ENCODE measurements around the gene SGIP1.

The SGIP1 gene

DNA sequence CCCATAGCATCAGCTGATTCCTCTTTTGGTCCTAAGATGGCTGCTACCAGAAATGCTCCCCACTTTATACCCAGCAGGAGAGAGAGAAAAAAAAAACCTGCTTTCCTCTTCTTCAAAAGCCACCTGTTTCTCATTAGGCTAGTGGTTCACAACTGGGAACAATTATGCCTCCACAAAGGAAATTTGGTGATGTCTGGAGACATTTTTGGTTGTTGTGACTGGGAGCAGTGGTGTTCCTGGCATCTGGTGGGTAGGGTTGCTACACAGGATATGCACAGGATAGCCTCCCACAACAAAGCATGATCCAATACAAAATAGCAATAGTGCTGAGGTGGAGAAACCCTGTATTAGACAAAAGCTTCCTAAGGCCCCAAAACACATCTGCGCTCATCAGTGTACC lies 38.5 kb upstream of the SGIP1 start:
- Histone ChIP-seq H3K27me3 (ENCODE audit: insufficient read depth, low read length) (no peaks in the 10 kb centered on the region), H3K9ac (ENCODE audit: low read length) (no peak overlapping the region), H2BK5ac (ENCODE audit: low read depth, low read length, poor library complexity) (no peak overlapping the region), H2AK5ac (ENCODE audit: low read length) (no peak overlapping the region), H4K91ac (ENCODE audit: low read depth, low read length) (no peak overlapping the region), H3K79me2 (ENCODE audit: control insufficient read depth, insufficient read depth, low read length, poor library complexity) (no peaks in the 10 kb centered on the region), H3K14ac (ENCODE audit: low read length) (no peak overlapping the region), H4K8ac (ENCODE audit: low read depth, low read length) (no peak overlapping the region), H3K27ac (ENCODE audit: low read depth, low read length) (no peak overlapping the region), H3K4me3 (ENCODE audit: low read depth, low read length) (no peak overlapping the region), H3K23ac (ENCODE audit: low read length) (no peak overlapping the region), H3K36me3 (ENCODE audit: control insufficient read depth in 1 of 2, insufficient read depth in 2 of 2, low read length in 2 of 2) (no peaks in the 10 kb centered on the region), H3K18ac (ENCODE audit: low read length) (no peak overlapping the region), H4K12ac (ENCODE audit: low read depth, low read length) (no peak overlapping the region), H2BK120ac (ENCODE audit: insufficient read depth, low read length, poor library complexity) (no peak overlapping the region), H3K4me2 (ENCODE audit: low read length) (no peak overlapping the region), H3K4ac (ENCODE audit: low read depth, low read length) (no peak overlapping the region), H2AFZ (ENCODE audit: insufficient read depth, low read length, poor library complexity) (no peak overlapping the region), H3K4me1 (ENCODE audit: control insufficient read depth in 1 of 2, insufficient read depth in 2 of 2, low read length in 2 of 2) (no peaks in the 10 kb centered on the region), H2BK12ac (ENCODE audit: low read length) (no peak overlapping the region), H3K9me3 (ENCODE audit: insufficient read depth, low read depth, low read length) (no peaks in the 10 kb centered on the region), H3K79me1 (ENCODE audit: low read length) (no peaks in the 10 kb centered on the region)
- no peak for DNase-seq
- no CpG with 5 or more reads among the region's 1 CpG for WGBS (ENCODE audit: extremely low coverage, insufficient coverage, insufficient read length)

DNA sequence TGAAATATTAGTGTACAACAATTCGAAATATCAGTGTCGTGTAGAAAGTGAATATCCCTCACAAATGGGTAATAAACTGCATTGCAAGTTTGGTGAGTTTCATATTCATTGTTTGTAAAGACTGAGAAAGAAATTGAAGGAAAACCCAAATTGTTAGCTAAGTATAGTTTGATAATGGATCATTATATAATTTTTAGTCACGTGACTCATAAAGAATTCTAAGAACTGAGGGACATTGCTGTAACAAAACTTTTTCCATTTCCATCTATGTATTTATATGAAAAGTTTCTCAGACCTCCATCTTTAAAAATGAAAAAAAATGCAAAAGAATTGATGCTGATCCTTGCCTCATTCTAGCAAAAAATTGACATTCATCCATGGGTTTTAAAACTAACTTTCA lies 36.0 kb upstream of the SGIP1 start:
- Histone ChIP-seq H3K9ac (ENCODE audit: low read length) (no peak overlapping the region), H4K8ac (ENCODE audit: low read depth, low read length) (no peak overlapping the region), H3K23ac (ENCODE audit: low read length) (no peak overlapping the region), H3K4ac (ENCODE audit: low read depth, low read length) (no peak overlapping the region), H3K4me2 (ENCODE audit: low read length) (no peak overlapping the region), H4K12ac (ENCODE audit: low read depth, low read length) (no peak overlapping the region), H3K36me3 (ENCODE audit: control insufficient read depth in 1 of 2, insufficient read depth in 2 of 2, low read length in 2 of 2) (no peaks in the 10 kb centered on the region), H4K91ac (ENCODE audit: low read depth, low read length) (no peak overlapping the region), H2BK12ac (ENCODE audit: low read length) (no peak overlapping the region), H2AFZ (ENCODE audit: insufficient read depth, low read length, poor library complexity) (no peak overlapping the region), H3K4me1 (ENCODE audit: control insufficient read depth in 1 of 2, insufficient read depth in 2 of 2, low read length in 2 of 2) (no peaks in the 10 kb centered on the region), H3K27ac (ENCODE audit: low read depth, low read length) (no peak overlapping the region), H2BK120ac (ENCODE audit: insufficient read depth, low read length, poor library complexity) (no peak overlapping the region), H2AK5ac (ENCODE audit: low read length) (no peak overlapping the region), H2BK5ac (ENCODE audit: low read depth, low read length, poor library complexity) (no peak overlapping the region), H3K14ac (ENCODE audit: low read length) (no peak overlapping the region), H3K79me1 (ENCODE audit: low read length) (no peaks in the 10 kb centered on the region), H3K18ac (ENCODE audit: low read length) (no peak overlapping the region), H3K79me2 (ENCODE audit: control insufficient read depth, insufficient read depth, low read length, poor library complexity) (no peaks in the 10 kb centered on the region), H3K9me3 (ENCODE audit: insufficient read depth, low read depth, low read length) (no peaks in the 10 kb centered on the region), H3K4me3 (ENCODE audit: low read depth, low read length) (no peak overlapping the region), H3K27me3 (ENCODE audit: insufficient read depth, low read length) (no peaks in the 10 kb centered on the region)
- DNase-seq: no peak
- WGBS (ENCODE audit: extremely low coverage, insufficient coverage, insufficient read length): no CpG with 5 or more reads among the region's 3 CpGs

- Histone ChIP-seq H2BK12ac (ENCODE audit: low read length) (no peak overlapping the region), H2AK5ac (ENCODE audit: low read length) (no peak overlapping the region), H3K23ac (ENCODE audit: low read length) (no peak overlapping the region), H3K4me1 (ENCODE audit: control insufficient read depth in 1 of 2, insufficient read depth in 2 of 2, low read length in 2 of 2) (no peaks in the 10 kb centered on the region), H2AFZ (ENCODE audit: insufficient read depth, low read length, poor library complexity) (no peak overlapping the region), H3K18ac (ENCODE audit: low read length) (no peak overlapping the region), H3K4ac (ENCODE audit: low read depth, low read length) (no peak overlapping the region), H4K12ac (ENCODE audit: low read depth, low read length) (no peak overlapping the region), H3K27me3 (ENCODE audit: insufficient read depth, low read length) (no peaks in the 10 kb centered on the region), H3K4me2 (ENCODE audit: low read length) (no peak overlapping the region), H3K4me3 (ENCODE audit: low read depth, low read length) (no peak overlapping the region), H2BK120ac (ENCODE audit: insufficient read depth, low read length, poor library complexity) (no peak overlapping the region), H4K91ac (ENCODE audit: low read depth, low read length) (no peak overlapping the region), H3K36me3 (ENCODE audit: control insufficient read depth in 1 of 2, insufficient read depth in 2 of 2, low read length in 2 of 2) (no peaks in the 10 kb centered on the region), H3K9me3 (ENCODE audit: insufficient read depth, low read depth, low read length) (no peaks in the 10 kb centered on the region), H4K8ac (ENCODE audit: low read depth, low read length) (no peak overlapping the region), H3K9ac (ENCODE audit: low read length) (no peak overlapping the region), H3K27ac (ENCODE audit: low read depth, low read length) (no peak overlapping the region), H3K79me2 (ENCODE audit: control insufficient read depth, insufficient read depth, low read length, poor library complexity) (no peaks in the 10 kb centered on the region), H3K14ac (ENCODE audit: low read length) (no peak overlapping the region), H2BK5ac (ENCODE audit: low read depth, low read length, poor library complexity) (no peak overlapping the region), H3K79me1 (ENCODE audit: low read length) (no peaks in the 10 kb centered on the region)
- no peak for DNase-seq
- WGBS (ENCODE audit: extremely low coverage, insufficient coverage, insufficient read length): no CpG with 5 or more reads among the region's 1 CpG
Observed at GRCh38 chr1:66500301-66500700, 33.7 kb upstream of the SGIP1 start.

DNA sequence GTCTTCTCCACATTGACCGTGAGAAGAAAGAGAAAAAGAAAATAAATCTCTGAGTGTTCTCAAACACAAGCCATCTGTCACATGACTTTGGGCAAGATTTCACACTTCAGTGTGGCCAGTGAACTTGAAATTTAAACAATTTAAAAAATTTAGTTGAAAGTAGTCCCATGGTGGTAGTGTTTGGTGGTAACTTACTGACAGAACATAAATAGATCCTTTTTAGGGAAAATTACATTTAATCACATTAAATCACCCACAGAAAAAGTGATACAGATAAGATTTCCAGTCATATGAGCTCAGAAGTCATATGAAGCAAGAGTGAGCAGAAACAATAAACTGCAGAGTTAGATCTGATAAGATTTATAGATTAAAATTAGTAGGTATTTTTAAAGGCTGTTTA lies 31.9 kb upstream of the SGIP1 start:
- no peak overlapping the region for H4K12ac ChIP-seq (ENCODE audit: low read depth, low read length)
- H3K18ac ChIP-seq (ENCODE audit: low read length): no peak overlapping the region
- H4K91ac ChIP-seq (ENCODE audit: low read depth, low read length): no peak overlapping the region
- no peaks in the 10 kb centered on the region for H3K9me3 ChIP-seq (ENCODE audit: insufficient read depth, low read depth, low read length)
- no peak overlapping the region for H2AFZ ChIP-seq (ENCODE audit: insufficient read depth, low read length, poor library complexity)
- H2BK12ac ChIP-seq (ENCODE audit: low read length): no peak overlapping the region
- H3K27me3 ChIP-seq (ENCODE audit: insufficient read depth, low read length): no peaks in the 10 kb centered on the region
- no peak overlapping the region for H2BK5ac ChIP-seq (ENCODE audit: low read depth, low read length, poor library complexity)
- H2BK120ac ChIP-seq (ENCODE audit: insufficient read depth, low read length, poor library complexity): no peak overlapping the region
- H3K4me1 ChIP-seq (ENCODE audit: control insufficient read depth in 1 of 2, insufficient read depth in 2 of 2, low read length in 2 of 2): no peaks in the 10 kb centered on the region
- H3K79me2 ChIP-seq (ENCODE audit: control insufficient read depth, insufficient read depth, low read length, poor library complexity): no peaks in the 10 kb centered on the region
- no peak overlapping the region for H3K27ac ChIP-seq (ENCODE audit: low read depth, low read length)
- no peak overlapping the region for H3K4me3 ChIP-seq (ENCODE audit: low read depth, low read length)
- H4K8ac ChIP-seq (ENCODE audit: low read depth, low read length): no peak overlapping the region
- H3K9ac ChIP-seq (ENCODE audit: low read length): no peak overlapping the region
- no peak overlapping the region for H3K23ac ChIP-seq (ENCODE audit: low read length)
- H2AK5ac ChIP-seq (ENCODE audit: low read length): no peak overlapping the region
- H3K79me1 ChIP-seq (ENCODE audit: low read length): no peaks in the 10 kb centered on the region
- H3K36me3 ChIP-seq (ENCODE audit: control insufficient read depth in 1 of 2, insufficient read depth in 2 of 2, low read length in 2 of 2): no peaks in the 10 kb centered on the region
- DNase-seq: peak in 1 of 2 donors; percentile 18
- H3K14ac ChIP-seq (ENCODE audit: low read length): no peak overlapping the region
- H3K4me2 ChIP-seq (ENCODE audit: low read length): no peak overlapping the region
- no peak overlapping the region for H3K4ac ChIP-seq (ENCODE audit: low read depth, low read length)
- no CpG with 5 or more reads among the region's 1 CpG for WGBS (ENCODE audit: extremely low coverage, insufficient coverage, insufficient read length)

All from trophoblast cell (in vitro differentiated cells and primary cell).